Fibroblast of mammary gland (primary cell): ENCODE results near the gene MAN1B1.

ENCODE experiments used
- DNase-seq: peaks from one replicate; pipeline ENCODE4 v3.0.0-alpha.2; 2010; ENCODE audit warnings: low read depth
- H3K4me3 ChIP-seq: 2 replicates; pipeline ENCODE4 v1.5.1; 2011; ENCODE audit warnings: low read depth, mild to moderate bottlenecking, low read length, moderate library complexity; ENCODE audit not compliant: control insufficient read depth
- CTCF ChIP-seq: conservative IDR thresholded peaks from 2 replicates; pipeline ENCODE4 v1.5.1; 2011; ENCODE audit warnings: low read depth, low read length, inconsistent platforms; ENCODE audit not compliant: control insufficient read depth, insufficient read depth

MAN1B1 gene

GRCh38 chr9:137041124-137041523, 45.7 kb upstream of the MAN1B1 start:
- TF ChIP-seq CTCF, result no peak
- DNase-seq, result no peak
- H3K4me3 ChIP-seq, result no peak overlapping the region

GRCh38 chr9:137042751-137043727, 43.7 kb upstream of the MAN1B1 start:
- H3K4me3 ChIP-seq, result no peak overlapping the region
- TF ChIP-seq CTCF, result no peak
- no peak for DNase-seq

GRCh38 chr9:137044037-137044436, 42.7 kb upstream of the MAN1B1 start:
- TF ChIP-seq CTCF, result no peak
- H3K4me3 ChIP-seq, result no peak overlapping the region
- DNase-seq, result no peak

- TF ChIP-seq CTCF, result no peak
Observed at GRCh38 chr9:137044502-137045177, 42.1 kb upstream of the MAN1B1 start.

GRCh38 chr9:137045294-137046087, 41.3 kb upstream of the MAN1B1 start:
- peak overlapping the region; percentile 51 for H3K4me3 ChIP-seq
- no peak for TF ChIP-seq CTCF
- DNase-seq, result peak; percentile 42

More at GRCh38 chr9:137044502-137045177, 42.1 kb upstream of the MAN1B1 start:
- DNase-seq, result no peak
- H3K4me3 ChIP-seq, result peak overlapping the region; percentile 43

GRCh38 chr9:137046088-137046787, 40.5 kb upstream of the MAN1B1 start, which contains the start of gene NPDC1:
Gene NPDC1, minus strand, starts transcription at chr9:137046177. Its CDS starts 188 bp downstream, at chr9:137045989.
- peak; percentile 57 for DNase-seq
- peak within 1 kb of the TSS; percentile 51 for H3K4me3 ChIP-seq
- peak; percentile 76 for TF ChIP-seq CTCF
